ENCODE results near the gene VKORC1L1. TPM values are rescaled to one million over a fixed set of nuclear protein-coding genes. Genes with fewer than 3 reads are reported as not detected.
"Not testable (repeated sequence)": the region's sequence is repeated elsewhere in the genome, so short reads cannot be mapped to it uniquely, and the experiment has no call there.

VKORC1L1 gene
- total RNA-seq, 1 experiment from 2014 or later: 15.0 TPM

DNA sequence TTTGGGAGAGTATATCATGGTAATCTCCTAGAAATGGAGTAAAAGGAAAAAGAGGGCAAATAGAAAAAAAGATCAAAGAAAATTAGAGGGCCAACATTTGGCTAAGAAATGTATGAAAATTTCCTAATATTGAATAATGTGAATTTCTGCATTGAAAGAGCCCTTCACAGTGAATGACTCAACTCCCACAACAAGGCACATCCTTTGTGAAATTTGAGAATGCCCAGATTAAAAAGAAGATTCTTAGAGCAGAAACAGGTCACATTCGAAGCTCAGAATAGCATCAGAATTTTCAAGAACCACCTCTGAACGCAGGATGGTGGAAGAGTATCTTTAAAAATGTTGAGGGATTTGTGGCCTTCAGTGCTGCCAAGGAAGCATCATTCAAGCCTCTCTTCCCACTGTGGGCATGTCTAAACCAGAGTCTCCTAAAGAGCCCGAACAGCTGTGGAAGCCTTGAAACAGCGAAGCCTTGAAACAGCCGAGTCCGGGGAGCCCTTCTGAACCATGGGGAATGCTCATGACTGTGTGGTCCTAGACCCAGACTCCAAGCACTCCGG lies 65.5 kb downstream of the VKORC1L1 start:
- no peak for DNase-seq (ENCODE audit: low read depth)

DNA sequence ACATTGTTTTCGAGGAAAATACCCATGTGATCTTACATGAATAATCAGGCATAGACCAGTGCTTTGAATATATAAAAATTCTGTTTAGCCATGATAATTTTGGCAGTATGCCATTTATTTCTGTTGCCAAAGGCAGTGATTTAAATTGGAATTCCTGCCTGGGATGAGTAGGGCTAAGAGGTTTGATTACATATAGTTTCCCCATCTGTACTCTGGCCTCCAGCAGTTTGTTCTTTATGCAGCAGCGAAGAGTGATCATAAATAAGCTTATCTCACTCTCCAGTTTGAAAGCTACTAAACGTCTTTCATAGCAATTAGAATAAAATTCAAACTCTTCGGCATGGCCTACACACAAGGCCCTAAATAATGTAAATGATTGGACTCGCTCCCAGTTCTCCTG lies 72.9 kb downstream of the VKORC1L1 start:
- DNase-seq (ENCODE audit: low read depth): not testable (repeated sequence)

DNA sequence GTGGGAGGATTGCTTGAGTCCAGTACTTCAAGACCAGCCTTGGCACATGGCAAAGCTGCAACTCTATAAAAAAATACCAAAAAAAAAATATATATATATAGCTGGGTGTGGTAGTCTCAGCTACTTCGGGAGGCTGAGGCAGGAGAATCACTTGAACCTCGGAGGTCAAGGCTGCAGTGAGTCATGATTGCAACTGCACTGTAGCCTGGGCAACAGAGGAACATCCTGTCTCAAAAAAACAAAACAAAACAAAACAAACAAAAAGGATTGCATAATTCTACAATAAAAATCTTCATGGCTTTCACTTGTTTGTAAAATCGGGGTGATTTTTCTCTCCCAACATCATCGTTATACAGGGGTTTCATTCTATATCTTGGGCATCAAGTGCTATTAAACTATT lies 74.0 kb downstream of the VKORC1L1 start:
- peak; percentile 39 for DNase-seq (ENCODE audit: low read depth)

DNA sequence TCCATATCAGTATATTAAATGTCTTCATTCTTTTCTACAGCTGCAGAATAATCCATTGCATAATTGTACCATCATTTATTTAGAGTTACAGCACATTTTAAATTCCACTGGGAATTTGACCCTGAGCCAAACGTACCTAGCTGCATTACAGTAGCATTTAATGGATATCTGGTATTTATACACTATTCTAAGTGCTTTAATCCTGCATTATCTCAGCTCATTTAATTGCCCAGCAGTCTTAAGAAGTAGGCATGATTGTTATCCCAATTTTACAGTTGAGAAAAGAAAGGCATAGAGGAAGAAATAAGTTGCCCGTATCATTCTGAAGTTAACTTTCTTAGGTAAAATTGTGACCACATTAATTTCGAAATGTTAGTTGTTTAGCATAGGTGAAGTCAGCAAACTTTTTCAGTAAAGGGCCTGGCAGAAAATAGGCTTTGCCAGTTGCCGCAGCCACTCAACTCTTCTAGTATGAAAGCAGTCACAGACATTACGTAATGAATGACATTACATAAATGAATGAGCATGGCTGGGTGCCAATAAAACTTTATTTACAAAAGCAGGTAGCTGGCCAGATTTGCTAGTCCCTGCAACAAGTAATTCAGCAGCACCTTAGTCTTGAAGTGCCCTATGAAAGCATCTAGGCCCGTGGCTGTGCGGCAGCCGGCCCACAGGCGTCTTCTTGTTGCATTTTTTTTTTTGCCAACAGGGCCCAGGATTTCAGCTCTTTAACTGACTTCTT lies 79.1 kb downstream of the VKORC1L1 start:
- DNase-seq (ENCODE audit: low read depth): no peak

DNA sequence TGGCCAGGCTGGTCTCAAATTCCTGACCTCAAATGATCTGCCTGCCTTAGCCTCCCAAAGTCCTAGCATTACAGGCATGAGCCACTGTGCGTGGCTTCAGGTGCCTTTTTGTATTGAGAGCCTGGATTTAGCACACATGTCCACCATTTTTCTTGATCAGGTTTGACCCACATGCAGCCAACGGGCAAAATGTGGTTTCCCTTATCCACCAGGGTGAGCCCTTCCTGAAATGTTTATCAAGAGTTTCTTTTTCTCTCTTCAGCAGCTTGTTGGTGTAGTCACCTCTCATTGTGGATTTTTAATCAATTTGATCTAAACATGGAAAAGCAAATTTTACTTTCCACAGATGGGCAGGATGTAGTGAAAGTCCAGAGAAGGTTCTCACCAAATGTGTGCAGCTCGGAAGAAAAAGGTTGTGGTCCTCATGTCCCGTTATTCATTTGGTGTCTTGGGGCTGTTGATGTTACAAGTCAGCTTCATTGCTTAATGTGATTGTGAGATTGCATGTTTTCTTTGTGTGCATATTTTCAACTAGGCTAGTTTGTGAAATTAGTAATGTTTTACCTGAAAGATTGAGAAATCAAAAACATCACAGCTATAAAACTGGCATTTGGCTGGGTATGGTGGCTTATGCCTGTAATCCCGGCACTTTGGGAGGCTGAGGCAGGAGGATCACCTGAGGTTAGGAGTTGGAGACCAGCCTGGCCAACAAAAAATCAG lies 80.3 kb downstream of the VKORC1L1 start:
- no peak for DNase-seq (ENCODE audit: low read depth)

DNA sequence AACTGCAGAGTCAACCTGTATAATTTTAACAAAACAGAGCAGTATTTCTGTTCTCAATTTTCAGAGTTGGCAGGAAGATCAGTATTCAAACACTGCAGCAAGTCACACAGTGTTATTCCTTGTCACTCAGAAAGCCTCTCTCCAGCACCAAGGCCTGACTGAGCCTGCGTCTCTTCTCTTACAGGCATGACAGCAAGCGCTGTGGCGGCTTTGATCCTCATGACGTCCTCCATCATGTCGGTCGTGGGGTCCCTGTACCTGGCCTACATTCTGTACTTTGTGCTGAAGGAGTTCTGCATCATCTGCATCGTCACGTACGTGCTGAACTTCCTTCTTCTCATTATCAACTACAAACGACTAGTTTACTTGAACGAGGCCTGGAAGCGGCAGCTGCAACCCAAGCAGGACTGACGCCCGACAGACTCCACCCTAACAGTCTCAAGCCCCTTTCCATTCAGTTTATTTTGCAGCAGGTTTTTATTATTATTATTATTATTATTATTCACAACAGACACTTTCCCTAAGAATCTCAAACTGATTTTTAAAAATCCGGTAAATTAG lies 81.1 kb downstream of the VKORC1L1 start:
- no peak for DNase-seq (ENCODE audit: low read depth)

DNA sequence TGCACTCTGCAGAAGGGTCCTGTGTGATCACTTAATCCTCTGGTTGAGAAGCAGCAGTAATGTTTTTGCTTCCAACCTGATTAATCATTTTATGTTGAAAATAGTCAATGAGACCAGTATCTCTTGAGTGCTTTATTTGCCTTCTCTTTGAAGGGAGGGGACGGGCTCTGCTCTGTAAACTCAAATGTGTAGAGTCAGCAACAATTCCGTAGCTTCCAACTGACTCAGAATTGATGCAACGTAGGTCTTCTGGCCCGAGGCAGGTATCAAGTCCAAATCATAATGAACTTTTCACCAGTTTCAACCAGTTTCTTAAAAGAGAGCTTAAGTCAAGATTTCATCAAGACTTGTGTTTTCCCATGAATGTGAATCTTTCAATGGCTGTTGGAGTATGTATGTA lies 82.8 kb downstream of the VKORC1L1 start:
- DNase-seq (ENCODE audit: low read depth): no peak

DNA sequence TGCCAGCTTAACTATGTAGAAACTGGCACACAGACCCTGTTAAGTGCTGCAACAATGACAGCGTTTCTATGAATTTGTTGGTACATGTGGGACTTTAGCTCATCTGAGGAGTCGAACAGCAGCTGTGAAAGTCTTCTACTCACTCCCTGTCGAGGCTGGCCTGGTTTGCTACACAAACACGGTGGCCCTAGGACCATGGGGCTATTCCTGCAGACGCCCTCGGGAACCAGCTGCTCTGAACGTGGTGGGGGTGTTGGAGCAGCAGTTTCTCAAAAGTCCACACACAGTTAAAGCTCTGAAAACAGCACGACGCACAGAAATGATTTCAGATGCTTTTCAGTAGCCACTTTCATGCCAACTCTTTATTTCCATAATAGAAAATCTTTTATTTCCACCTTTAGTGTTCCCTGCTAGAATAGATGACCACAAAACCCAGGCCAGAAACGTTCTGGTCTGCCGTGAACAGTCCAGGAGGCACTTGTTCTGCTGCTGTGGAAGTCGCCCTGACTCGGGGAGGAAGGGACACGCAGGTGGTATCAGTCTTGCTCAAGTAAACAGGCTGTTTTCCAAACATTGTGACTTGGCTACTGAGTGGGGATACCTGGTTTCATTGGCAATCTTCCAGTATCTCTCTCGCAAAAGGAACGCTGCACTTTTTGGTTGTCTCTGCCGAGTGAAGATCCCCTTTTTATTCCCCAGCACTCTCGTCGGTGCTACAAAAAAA lies 87.6 kb downstream of the VKORC1L1 start:
- DNase-seq (ENCODE audit: low read depth): no peak

DNA sequence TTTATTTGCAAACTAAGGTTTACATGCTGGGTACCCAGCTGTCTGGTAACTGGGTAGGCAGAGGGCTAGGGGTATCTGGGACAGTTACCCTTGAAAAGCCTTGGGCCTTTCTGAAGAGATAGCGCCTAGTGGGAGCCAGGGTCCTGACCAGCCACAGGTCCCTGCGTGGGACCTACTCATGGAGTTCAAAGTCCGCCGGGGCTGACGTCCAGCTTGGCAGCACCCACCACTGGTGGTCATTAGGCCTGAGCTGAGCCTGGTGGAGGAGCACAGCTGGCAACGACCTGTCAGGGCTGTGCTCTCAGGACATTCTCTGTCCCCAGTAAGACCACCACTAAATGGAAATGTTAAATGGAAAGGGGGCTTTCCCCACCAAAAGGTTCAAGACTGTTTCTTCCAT lies 89.2 kb downstream of the VKORC1L1 start:
- no peak for DNase-seq (ENCODE audit: low read depth)

DNA sequence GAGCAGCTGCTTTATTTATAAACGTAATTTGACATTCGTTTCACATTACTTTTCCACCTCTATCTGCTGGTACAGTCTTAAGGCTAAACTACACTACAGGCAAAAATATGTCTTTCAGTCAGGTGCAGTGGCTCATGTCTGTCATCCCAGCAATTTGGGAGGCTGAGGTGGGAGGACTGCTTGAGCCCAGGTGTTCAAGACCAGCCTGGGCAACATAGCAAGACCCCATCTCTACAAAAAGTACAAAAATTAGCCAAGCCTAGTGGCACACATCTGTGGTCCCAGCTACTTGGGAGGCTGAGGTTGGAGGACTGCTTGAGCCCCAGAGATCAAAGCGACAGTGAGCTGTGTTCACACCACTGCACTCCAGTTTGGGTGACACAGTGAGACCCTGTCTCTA lies 91.8 kb downstream of the VKORC1L1 start:
- DNase-seq (ENCODE audit: low read depth): not testable (repeated sequence)

DNA sequence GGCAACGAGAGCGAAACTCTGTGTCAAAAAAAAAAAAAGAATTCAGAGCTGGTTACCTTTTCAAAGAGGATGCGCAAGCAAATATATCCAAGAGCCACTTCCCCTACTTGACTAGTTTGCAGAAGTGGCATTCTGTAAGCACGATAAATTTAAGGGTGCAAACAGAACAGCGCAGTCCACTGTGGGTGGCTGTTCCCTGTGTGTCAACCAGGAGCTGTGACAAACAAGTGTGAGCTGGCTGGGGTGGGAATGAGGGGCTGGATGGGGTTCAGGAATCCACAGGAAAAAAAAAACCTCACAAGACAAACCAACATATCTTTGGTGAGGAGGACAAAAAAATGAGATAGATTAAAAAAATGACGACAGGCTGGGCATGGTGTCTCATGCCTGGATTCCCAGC lies 93.3 kb downstream of the VKORC1L1 start:
- no peak for DNase-seq (ENCODE audit: low read depth)

DNA sequence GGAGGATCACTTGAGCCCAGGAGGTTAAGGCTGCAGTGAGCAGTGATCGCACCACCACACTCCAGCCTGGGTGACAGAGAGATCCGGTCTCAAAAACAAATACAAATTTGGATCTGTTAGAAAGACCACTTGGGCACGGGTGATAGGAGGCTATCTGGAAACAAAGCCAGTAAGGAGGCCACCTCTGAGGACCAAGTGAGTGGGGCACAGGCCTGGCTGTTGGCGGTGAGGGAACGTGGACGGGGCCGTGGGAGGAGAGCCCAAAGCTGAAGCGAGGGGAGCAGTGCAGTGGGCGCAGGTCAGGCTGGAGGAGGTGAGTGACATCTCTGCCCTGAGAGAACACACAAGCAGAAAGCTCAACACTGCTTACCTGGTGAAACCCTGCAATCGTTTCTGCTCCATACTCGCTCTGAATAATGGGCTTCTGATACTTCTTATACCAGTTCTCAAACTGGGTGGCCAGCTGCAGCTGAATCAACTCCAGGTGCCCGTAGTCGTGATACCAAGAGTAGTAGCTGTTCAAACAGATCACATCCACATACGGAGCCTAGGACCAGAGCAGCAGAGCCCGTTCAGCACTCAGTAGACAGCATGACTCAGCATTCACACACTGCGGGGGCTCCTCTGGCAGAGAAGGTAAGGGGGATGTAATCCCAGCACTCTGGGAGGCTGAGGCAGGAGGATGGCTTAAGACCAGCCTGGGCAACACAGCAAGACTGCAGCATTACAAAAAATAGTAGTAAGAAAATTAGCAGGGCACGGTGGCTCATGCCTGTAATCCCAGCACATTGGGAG lies 94.7 kb downstream of the VKORC1L1 start:
- no peak for DNase-seq (ENCODE audit: low read depth)

DNA sequence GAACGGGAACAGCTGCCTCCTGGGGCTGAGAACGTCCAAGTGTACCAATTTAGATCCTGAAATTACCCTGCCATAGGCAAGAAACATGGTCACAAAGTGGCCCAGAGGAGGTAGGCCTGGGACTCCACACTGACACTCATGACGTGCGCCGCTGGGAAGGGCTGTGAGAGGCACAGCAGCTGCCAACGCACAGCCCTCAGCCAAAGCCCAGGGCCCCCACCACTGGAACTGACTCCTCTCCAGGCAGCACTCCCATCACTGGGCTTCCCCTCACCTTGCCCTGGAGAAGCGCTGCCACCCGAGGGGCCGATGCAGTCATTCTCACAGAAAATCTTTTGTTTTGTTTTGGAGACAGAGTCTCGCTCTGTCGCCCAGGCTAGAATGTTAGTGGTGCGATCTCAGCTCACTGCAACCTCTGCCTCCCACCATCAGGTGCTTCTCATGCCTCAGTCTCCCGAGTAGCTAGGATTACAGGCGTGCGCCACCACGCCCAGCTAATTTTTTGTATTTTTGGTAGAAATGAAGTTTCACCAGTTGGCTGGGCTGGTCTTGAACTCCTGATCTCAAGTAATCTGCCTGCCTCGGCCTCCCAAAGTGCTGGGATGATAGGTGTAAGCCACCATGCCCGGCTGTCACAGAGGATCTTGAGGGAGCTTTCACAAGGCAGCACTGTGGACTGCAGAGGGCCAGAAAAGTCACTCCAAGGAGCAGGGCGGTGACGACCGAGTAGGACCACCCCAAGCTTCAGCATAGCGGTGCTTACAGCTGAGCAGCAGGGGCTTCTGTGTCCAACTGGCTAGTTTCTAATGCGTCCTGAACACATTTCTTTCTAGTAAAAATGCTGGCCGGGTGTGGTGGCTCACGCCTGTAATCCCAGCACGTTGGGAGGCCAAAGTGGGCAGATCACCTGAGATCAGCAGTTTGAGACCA lies 95.6 kb downstream of the VKORC1L1 start:
- DNase-seq (ENCODE audit: low read depth): no peak

DNA sequence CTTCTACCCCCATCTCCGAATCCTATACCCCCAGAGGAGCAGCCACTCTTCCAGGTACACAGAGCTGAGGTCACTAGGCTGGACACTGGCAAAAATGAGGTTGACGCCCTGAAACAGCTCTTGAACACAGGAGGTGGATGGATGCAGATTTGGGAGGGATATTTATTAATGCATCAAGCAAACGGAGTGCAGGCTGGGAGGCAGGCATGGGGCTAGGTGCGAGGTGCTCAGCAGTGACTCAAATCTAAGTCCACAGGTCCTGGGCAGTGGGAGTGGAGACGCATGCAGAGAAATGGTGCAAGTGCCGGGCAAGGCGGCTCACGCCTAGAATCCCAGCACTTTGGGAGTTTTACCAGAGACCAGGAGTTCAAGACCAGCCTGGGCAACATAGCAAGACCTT lies 98.1 kb downstream of the VKORC1L1 start:
- DNase-seq (ENCODE audit: low read depth): no peak

DNA sequence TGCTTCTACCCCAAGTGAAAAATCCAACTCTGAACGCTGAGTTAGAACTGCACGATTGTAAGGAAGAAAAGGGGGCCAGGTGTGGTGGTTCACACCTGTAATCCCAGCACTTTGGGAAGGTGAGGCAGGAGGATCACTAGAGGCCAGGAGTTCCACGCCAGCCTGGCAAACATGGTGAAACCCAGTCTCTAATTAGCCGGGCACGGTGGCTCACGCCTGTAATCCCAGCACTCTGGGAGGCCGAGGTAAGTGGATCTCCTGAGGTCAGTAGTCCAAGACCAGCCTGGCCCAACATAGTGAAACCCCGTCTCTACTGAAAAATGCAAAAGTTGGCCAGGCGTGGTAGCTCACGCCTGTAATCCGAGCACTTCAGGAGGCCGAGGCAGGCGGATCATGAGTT lies 100.1 kb downstream of the VKORC1L1 start:
- DNase-seq (ENCODE audit: low read depth): no peak

DNA sequence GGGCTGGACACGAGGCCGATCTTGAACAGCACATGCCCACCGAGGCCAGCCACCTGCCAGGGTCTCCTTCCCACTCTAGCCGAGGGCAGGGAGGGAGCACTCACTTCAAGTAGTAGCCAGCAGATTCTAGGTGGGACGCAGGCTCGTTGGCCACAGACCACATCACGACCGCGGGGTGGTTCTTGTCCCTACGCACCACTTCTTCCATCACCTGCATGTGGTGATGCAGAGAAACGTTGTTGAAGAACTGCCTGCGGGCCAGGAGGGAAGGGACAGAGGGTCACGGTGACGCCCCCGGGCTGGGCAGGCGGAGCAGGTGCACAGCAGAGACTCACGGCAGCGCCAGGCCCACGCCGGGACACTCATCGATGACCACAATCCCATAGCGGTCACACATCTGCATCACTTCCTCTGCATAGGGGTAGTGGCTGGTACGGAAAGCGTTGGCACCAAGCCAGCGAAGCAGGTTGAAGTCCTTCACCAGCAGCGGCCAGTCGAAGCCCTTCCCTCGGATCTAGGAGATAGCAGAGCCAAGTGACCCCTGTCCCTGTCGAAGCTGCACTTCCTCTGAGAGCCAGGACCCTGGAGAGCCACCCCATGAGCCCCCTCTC lies 101.4 kb downstream of the VKORC1L1 start:
- DNase-seq (ENCODE audit: low read depth): no peak

DNA sequence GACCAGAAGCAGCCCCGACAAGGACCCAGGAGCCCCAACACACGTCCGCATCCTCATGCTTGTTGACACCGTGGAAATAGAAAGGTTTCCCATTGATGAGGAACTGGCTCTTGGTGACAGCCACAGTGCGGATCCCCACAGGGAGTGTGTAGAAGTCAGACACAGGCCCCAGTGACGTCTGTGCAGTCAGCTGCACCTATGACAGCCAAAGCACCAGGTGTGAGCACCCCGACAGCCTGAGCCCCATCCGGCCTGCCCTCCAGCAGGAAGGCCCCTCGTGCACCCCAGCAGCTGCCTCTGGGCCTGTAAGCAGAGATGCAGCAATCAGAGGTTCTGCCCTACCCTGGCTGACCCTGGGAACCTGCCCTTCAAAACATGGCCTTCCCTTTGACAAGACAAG lies 102.0 kb downstream of the VKORC1L1 start:
- DNase-seq (ENCODE audit: low read depth): no peak

DNA sequence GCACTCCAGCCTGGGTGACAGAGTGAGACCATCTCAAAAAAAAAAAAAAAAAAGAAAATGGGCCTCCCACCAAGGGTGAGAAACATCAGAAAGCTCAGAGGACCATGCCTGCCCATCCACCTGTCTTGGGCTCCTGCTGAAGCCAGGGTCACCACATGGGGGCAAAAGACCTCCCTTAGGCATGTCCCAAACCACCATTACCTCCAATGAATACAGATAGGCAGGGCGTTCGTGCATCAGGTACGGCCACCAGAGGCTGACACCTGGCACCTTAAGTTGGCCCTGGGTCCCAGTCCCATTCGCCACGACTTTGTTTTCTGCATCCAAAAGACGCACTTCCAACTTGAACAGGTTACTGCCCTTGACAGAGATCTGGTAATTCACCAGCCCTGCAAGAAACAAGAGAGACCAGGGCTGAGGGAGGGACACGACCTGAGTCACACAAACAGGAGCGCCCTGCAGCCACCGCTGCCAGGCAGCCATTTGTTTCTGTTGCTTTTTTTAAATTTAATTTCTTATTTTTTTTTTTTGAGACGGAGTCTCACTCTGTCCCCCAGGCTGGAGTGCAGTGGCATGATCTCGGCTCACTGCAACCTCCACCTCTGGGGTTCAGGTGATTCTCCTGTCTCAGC lies 103.1 kb downstream of the VKORC1L1 start:
- DNase-seq (ENCODE audit: low read depth): no peak

DNA sequence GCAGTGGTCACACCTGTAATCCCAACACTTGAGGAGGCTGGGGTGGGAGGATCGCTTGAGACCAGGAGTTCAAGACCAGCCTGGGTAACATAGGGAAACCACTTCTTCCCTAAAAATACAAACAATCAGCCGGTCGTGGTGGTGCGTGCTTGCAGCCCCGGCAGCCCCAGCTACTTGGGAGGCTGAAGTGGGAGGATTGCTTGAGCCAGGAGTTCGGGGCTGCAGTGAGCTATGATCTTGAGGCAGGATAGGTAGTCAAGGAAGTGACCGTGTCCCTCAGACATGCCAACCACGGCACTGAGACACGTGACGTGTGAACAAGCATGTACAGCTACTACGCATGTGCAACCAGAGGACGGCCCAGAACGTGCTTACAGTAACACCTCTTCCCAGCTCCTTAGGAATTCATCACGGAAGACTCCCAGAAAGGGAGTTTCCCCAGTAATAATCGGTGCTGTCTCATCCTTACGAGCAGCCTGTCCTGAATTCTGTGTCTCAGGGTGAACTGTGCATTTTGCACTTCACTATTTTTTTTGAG lies 103.9 kb downstream of the VKORC1L1 start:
- DNase-seq (ENCODE audit: low read depth): no peak

All from RPMI7951 (cell line).